HG03571 (cell line): ENCODE results near the gene ZFAND3.

Experiments
- ATAC-seq: cut with Tn5 transposase; IDR thresholded peaks from one replicate; pipeline ENCODE4 v1.9.1; 2021; ENCODE audit not compliant: unreplicated experiment

ZFAND3 gene

GRCh38 chr6:38146021-38146733 is 326.6 kb downstream of the ZFAND3 start:
- no peak for ATAC-seq

- ATAC-seq, result no peak
Measured at GRCh38 chr6:38146734-38147027, 327.2 kb downstream of the ZFAND3 start.

GRCh38 chr6:38148606-38149005 is 329.1 kb downstream of the ZFAND3 start:
- ATAC-seq, result no peak

GRCh38 chr6:38149531-38149930 is 330.0 kb downstream of the ZFAND3 start:
- no peak for ATAC-seq

GRCh38 chr6:38150021-38150420 is 330.5 kb downstream of the ZFAND3 start:
- no peak for ATAC-seq

- no peak for ATAC-seq
Measured at GRCh38 chr6:38150681-38151296, 331.3 kb downstream of the ZFAND3 start.

- no peak for ATAC-seq
Measured at GRCh38 chr6:38151580-38152500, 332.3 kb downstream of the ZFAND3 start.

- no peak for ATAC-seq
Measured at GRCh38 chr6:38152620-38153019, 333.1 kb downstream of the ZFAND3 start.

- no peak for ATAC-seq
Measured at GRCh38 chr6:38153076-38153797, 333.7 kb downstream of the ZFAND3 start.

- no peak for ATAC-seq
Measured at GRCh38 chr6:38153798-38154345, 334.3 kb downstream of the ZFAND3 start.

GRCh38 chr6:38154731-38155130 is 335.2 kb downstream of the ZFAND3 start:
- no peak for ATAC-seq

GRCh38 chr6:38155144-38155543 is 335.6 kb downstream of the ZFAND3 start:
- no peak for ATAC-seq

- ATAC-seq, result no peak
Measured at GRCh38 chr6:38155621-38156204, 336.2 kb downstream of the ZFAND3 start.

GRCh38 chr6:38156818-38157565 is 337.5 kb downstream of the ZFAND3 start:
- no peak for ATAC-seq

GRCh38 chr6:38157905-38158304 is 338.4 kb downstream of the ZFAND3 start:
- no peak for ATAC-seq

GRCh38 chr6:38158762-38159350 is 339.3 kb downstream of the ZFAND3 start:
- no peak for ATAC-seq

- no peak for ATAC-seq
Measured at GRCh38 chr6:38159596-38159995, 340.1 kb downstream of the ZFAND3 start.

- no peak for ATAC-seq
Measured at GRCh38 chr6:38160831-38161230, 341.3 kb downstream of the ZFAND3 start.

- ATAC-seq, result no peak
Measured at GRCh38 chr6:38161331-38161730, 341.8 kb downstream of the ZFAND3 start.
